Upper lobe of right lung (tissue), 1 donor: ENCODE data around the gene ECI2. TPM values are rescaled to one million over a fixed set of nuclear protein-coding genes. Genes with fewer than 3 reads are reported as not detected.

Experiments used
- ATAC-seq: fragments of 200-7000 bp; cut with Tn5 transposase; one replicate; pipeline ENCODE4 v1.9.1; 2020; ENCODE audit warnings: mild to moderate bottlenecking, moderate library complexity
- DNase-seq: peaks from one replicate; pipeline ENCODE4 v3.0.0-alpha.2; 2020
- H3K27ac ChIP-seq: fragments of 200-600 bp; one replicate; pipeline ENCODE4 v1.8.0; 2022
- H3K27me3 ChIP-seq: fragments of 200-600 bp; one replicate; pipeline ENCODE4 v1.8.0; 2022; ENCODE audit warnings: mild to moderate bottlenecking
- H3K36me3 ChIP-seq: fragments of 200-600 bp; one replicate; pipeline ENCODE4 v1.8.0; 2022
- H3K4me1 ChIP-seq: fragments of 200-600 bp; one replicate; pipeline ENCODE4 v1.8.0; 2022
- H3K4me3 ChIP-seq: fragments of 200-600 bp; one replicate; pipeline ENCODE4 v1.8.0; 2022; ENCODE audit warnings: mild to moderate bottlenecking
- H3K9me3 ChIP-seq: fragments of 200-600 bp; one replicate; pipeline ENCODE4 v1.8.0; 2022
- intact Hi-C: fragments of 100-400 bp; cut with DNase I; formaldehyde crosslinking; loops from one replicate; pipeline ENCODE4 v1.11.0; 2022
- total RNA-seq: library from RNA; stranded (reverse); fragmentation: NEBNext Ultra II Directional; extraction: Animal tissue kit (Norgen Biotek cat#: 25700); gene quantifications from one replicate; pipeline ENCODE4 v1.2.1, GENCODE V29; 2021
- TF ChIP-seq, protein P1 (sequence below): fragments of 200-600 bp; IDR thresholded peaks from one replicate; pipeline ENCODE4 v1.8.0; 2022; ENCODE audit warnings: antibody characterized with exemption
- donor health status: DM: no; HTN: yes; CAD: no; lungs with severe emphysema.

ECI2 gene
- total RNA-seq, 1 donor from 2014 or later, result 33.9 TPM

DNA sequence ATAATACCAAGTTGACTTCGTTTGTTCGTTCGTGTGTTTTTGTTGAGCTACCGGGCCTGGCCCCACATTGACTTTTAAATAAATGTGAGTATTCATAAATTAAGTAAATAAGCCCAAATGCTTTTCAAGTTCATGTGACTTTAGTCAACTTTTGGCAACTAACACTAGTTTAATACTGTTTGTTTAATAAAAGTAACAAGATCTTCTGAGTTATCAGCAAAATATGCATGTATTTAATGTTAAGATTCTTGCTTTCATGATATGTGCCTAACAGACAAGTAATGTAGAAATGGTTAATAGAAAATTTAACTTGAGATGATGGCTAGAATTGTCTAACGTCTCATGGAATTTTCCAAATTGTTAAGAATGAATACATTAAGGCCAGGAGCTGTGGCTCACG lies 38.7 kb upstream of the ECI2 start:
- DNase-seq (no peak), ATAC-seq (no peak)
- Histone ChIP-seq H3K36me3 (no peaks in the 10 kb centered on the region), H3K27me3 (no peaks in the 10 kb centered on the region), H3K27ac (no peak overlapping the region), H3K4me3 (no peak overlapping the region), H3K4me1 (no peaks in the 10 kb centered on the region), H3K9me3 (no peaks in the 10 kb centered on the region)
- TF ChIP-seq, protein P1, sequence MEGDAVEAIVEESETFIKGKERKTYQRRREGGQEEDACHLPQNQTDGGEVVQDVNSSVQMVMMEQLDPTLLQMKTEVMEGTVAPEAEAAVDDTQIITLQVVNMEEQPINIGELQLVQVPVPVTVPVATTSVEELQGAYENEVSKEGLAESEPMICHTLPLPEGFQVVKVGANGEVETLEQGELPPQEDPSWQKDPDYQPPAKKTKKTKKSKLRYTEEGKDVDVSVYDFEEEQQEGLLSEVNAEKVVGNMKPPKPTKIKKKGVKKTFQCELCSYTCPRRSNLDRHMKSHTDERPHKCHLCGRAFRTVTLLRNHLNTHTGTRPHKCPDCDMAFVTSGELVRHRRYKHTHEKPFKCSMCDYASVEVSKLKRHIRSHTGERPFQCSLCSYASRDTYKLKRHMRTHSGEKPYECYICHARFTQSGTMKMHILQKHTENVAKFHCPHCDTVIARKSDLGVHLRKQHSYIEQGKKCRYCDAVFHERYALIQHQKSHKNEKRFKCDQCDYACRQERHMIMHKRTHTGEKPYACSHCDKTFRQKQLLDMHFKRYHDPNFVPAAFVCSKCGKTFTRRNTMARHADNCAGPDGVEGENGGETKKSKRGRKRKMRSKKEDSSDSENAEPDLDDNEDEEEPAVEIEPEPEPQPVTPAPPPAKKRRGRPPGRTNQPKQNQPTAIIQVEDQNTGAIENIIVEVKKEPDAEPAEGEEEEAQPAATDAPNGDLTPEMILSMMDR, result no peak
- intact Hi-C loops, result no loop called here

DNA sequence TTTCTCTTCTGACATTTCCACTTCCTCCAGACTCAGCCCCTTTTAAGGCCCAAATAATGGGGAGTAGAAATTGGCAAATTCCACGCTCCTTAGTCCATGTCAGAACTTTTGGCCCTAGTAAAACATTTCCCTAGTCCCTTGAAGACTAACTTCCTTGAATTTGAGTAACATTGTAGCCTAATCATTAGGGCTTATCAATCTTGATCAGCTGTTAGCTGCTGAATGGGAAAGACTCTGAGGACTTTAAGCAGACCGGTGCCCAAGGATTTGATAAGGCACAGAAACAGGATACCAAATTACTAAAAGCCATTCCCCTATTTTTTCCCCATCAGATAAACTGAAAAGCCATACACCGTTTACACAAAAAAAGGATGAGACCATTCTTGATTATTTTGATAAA lies 37.0 kb upstream of the ECI2 start:
- DNase-seq, result no peak
- no peak for ATAC-seq
- Histone ChIP-seq H3K9me3 (peaks cover 4% of the 10 kb centered on the region), H3K36me3 (no peaks in the 10 kb centered on the region), H3K4me1 (no peaks in the 10 kb centered on the region), H3K4me3 (no peak overlapping the region), H3K27me3 (no peaks in the 10 kb centered on the region), H3K27ac (no peak overlapping the region)
- TF ChIP-seq, protein P1, result no peak
- intact Hi-C loops, result no loop called here

DNA sequence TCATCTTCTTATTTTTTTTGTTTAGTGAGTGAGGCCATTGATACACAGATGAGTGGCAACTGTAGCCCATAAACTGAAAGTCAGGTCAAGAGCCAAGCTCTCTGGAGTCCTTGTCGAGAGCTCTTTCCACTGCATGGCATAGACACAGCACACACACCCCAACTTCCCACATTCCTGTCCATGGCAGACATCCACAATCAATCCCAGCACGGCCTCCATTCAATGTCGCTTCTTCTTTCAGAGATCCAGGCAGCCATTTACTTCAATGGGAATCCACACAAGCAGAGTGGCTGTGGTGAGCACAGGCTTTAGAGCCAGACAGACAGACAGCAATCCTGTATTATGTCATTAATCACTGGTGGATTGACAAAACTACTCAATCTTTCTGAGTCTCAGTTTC lies 34.9 kb upstream of the ECI2 start:
- TF ChIP-seq, protein P1, result no peak
- no peak overlapping the region for H3K4me3 ChIP-seq
- H3K4me1 ChIP-seq, result no peaks in the 10 kb centered on the region
- ATAC-seq, result no peak
- no peak for DNase-seq
- H3K27ac ChIP-seq, result no peak overlapping the region
- H3K36me3 ChIP-seq, result no peaks in the 10 kb centered on the region
- intact Hi-C loops, result no loop called here
- H3K27me3 ChIP-seq, result no peaks in the 10 kb centered on the region
- peaks cover 4% of the 10 kb centered on the region for H3K9me3 ChIP-seq

DNA sequence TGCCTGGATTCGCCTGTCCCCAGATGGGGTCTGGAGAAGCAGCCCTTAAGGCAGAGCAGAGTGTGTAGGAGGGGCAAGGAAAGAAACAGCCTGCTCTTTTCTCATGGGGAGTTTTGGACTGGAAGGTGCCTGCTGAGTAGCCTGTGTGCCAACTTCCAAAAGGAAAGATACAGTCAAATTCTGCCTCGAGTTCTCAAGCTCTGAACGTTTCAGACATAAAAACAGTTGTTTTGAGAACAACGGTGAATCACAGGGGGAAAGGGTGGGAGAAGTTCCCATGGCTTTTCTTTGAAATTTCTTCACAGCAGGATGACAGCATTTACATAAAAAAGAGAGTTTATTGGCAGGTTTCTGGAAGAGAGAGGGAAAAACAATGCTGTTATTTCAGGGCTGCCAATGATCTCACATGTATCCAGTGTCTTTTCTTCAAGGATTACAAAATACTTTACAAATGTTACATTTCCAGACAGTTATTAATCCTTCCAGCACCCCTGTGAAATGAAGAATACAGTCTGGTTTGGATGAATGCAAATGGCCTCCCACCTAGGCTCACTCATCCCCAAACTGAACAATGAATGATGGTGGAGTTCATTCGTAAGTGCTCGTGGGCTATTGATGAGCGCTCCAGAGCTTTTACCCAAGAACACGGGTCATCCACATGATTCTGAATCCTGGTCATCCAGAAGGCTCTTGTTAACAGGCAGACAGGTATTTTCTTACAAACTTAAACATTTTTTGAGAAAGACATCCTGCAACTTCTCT lies 33.8 kb upstream of the ECI2 start:
- Histone ChIP-seq H3K4me1 (no peaks in the 10 kb centered on the region), H3K27me3 (no peaks in the 10 kb centered on the region), H3K36me3 (no peaks in the 10 kb centered on the region), H3K4me3 (no peak overlapping the region), H3K9me3 (peaks cover 4% of the 10 kb centered on the region), H3K27ac (no peak overlapping the region)
- DNase-seq, result no peak
- ATAC-seq, result no peak
- TF ChIP-seq, protein P1, result no peak
- intact Hi-C loops, result no loop called here

DNA sequence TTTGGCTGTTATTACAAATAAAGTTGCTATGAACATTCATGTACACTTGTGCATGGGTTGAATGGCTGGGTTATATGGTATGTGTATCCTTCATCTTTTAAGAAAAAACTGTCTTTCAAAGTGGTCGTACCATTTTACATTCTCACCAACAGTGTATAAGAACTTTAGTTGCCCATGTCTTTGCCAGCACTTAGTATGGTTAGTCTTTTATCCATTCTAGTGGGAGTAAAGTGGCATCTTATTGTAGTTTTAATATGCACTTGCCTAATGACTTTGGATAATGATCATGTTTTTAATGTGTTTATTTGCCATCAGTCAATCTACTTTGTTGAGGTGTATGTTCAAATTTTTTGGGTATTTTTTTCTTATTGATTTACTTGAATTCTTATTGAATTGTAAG lies 32.5 kb upstream of the ECI2 start:
- Histone ChIP-seq H3K9me3 (peaks cover 4% of the 10 kb centered on the region), H3K27ac (no peak overlapping the region), H3K4me3 (no peak overlapping the region), H3K27me3 (no peaks in the 10 kb centered on the region), H3K36me3 (no peaks in the 10 kb centered on the region), H3K4me1 (no peaks in the 10 kb centered on the region)
- DNase-seq (no peak), ATAC-seq (no peak)
- intact Hi-C loops, result no loop called here
- TF ChIP-seq, protein P1, result no peak

DNA sequence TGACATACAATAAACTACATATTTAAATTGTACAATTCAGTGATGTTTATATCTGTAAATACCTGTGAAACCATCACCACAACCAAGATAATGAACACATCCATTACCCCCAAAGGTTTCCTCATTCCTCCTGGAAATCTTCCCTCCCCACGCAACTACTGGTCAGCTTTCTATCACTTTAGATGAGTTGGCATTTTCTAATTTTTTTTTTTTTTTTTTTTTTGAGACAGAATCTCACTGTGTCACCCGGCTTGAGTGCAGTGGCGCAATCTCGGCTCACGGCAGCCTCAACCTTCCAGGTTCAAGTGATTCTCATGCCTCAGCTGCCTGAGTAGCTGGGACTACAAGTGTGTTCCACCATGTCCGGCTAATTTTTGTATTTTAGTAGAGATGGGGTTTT lies 31.7 kb upstream of the ECI2 start:
- Histone ChIP-seq H3K9me3 (peaks cover 4% of the 10 kb centered on the region), H3K4me1 (no peaks in the 10 kb centered on the region), H3K4me3 (no peak overlapping the region), H3K27me3 (no peaks in the 10 kb centered on the region), H3K36me3 (no peaks in the 10 kb centered on the region), H3K27ac (no peak overlapping the region)
- intact Hi-C loops, result no loop called here
- no peak for DNase-seq
- no peak for ATAC-seq
- TF ChIP-seq, protein P1, result no peak
